GM21367 (cell line): ENCODE measurements around the gene MCF2L.

Experiments
- ATAC-seq: cut with Tn5 transposase; IDR thresholded peaks from one replicate; pipeline ENCODE4 v1.9.1; 2021; ENCODE audit not compliant: unreplicated experiment

Gene MCF2L

GRCh38 chr13:112995395-112996191 is 26.6 kb downstream of the MCF2L start:
- ATAC-seq: no peak

- ATAC-seq: no peak
These were observed 27.7 kb downstream of the MCF2L start for GRCh38 chr13:112996671-112997091.

- ATAC-seq: no peak
These were observed 28.4 kb downstream of the MCF2L start for GRCh38 chr13:112997188-112998130.

GRCh38 chr13:112998521-112999280 is 29.7 kb downstream of the MCF2L start:
- no peak for ATAC-seq

GRCh38 chr13:112999414-113000177 is 30.6 kb downstream of the MCF2L start:
- no peak for ATAC-seq

- no peak for ATAC-seq
These were observed 31.6 kb downstream of the MCF2L start for GRCh38 chr13:113000575-113000974.

- ATAC-seq: no peak
These were observed 32.5 kb downstream of the MCF2L start for GRCh38 chr13:113001241-113002140.

GRCh38 chr13:113002206-113002912 is 33.3 kb downstream of the MCF2L start:
- ATAC-seq: no peak

- ATAC-seq: no peak
These were observed 33.9 kb downstream of the MCF2L start for GRCh38 chr13:113002913-113003290.

GRCh38 chr13:113004126-113004525 is 35.1 kb downstream of the MCF2L start:
- no peak for ATAC-seq

- no peak for ATAC-seq
These were observed 36.3 kb downstream of the MCF2L start for GRCh38 chr13:113005076-113005865.

GRCh38 chr13:113005997-113006396 is 37.0 kb downstream of the MCF2L start:
- ATAC-seq: no peak

GRCh38 chr13:113006660-113007059 is 37.6 kb downstream of the MCF2L start:
- no peak for ATAC-seq

- ATAC-seq: no peak
These were observed 39.8 kb downstream of the MCF2L start for GRCh38 chr13:113008851-113009250.

GRCh38 chr13:113009743-113010509 is 40.9 kb downstream of the MCF2L start:
- no peak for ATAC-seq

- ATAC-seq: no peak
These were observed 41.5 kb downstream of the MCF2L start for GRCh38 chr13:113010510-113010865.

- no peak for ATAC-seq
These were observed 44.3 kb downstream of the MCF2L start for GRCh38 chr13:113013303-113013702.
